ENCODE data around the gene SYT1.

DNA sequence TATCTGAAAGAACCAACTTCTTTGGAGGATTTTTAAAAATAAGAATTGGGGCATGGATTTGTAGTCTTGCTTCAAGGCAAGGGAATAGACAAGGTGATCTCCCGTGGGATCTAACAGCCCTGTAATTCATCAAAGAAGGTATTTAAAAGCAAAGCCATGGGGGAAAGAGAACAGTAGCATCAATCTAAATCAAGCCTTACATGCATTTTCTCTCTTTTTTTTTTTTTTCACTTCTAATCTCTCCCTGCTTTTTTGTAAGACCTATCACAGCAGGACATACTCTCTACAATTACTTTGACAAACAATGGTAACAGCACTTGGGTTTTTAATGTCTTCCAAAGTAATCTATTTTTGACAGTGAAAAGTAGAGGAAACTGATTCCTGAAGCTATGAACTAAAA is 458.3 kb downstream of the SYT1 start:
- TF ChIP-seq, protein P1, sequence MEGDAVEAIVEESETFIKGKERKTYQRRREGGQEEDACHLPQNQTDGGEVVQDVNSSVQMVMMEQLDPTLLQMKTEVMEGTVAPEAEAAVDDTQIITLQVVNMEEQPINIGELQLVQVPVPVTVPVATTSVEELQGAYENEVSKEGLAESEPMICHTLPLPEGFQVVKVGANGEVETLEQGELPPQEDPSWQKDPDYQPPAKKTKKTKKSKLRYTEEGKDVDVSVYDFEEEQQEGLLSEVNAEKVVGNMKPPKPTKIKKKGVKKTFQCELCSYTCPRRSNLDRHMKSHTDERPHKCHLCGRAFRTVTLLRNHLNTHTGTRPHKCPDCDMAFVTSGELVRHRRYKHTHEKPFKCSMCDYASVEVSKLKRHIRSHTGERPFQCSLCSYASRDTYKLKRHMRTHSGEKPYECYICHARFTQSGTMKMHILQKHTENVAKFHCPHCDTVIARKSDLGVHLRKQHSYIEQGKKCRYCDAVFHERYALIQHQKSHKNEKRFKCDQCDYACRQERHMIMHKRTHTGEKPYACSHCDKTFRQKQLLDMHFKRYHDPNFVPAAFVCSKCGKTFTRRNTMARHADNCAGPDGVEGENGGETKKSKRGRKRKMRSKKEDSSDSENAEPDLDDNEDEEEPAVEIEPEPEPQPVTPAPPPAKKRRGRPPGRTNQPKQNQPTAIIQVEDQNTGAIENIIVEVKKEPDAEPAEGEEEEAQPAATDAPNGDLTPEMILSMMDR (IDR thresholded peaks at IDR 0.05), result no peak
- TF ChIP-seq POLR2A (IDR thresholded peaks at IDR 0.05; ENCODE audit: low read depth), result no peak
